HEK293 (cell line): ENCODE data around the gene SFSWAP.

Experiments used
- CTCF ChIP-seq: fragments of 450-650 bp; formaldehyde crosslinking; IDR thresholded peaks from 2 replicates; pipeline ENCODE4 v1.5.1; 2016; ENCODE audit warnings: missing biosample characterization, missing genetic modification characterization
- YY1 ChIP-seq: fragments of 450-650 bp; formaldehyde crosslinking; IDR thresholded peaks from 2 replicates; pipeline ENCODE4 v1.5.1; 2018; ENCODE audit warnings: missing biosample characterization, missing genetic modification characterization
- ZNF10 ChIP-seq: fragments of 450-650 bp; formaldehyde crosslinking; IDR thresholded peaks from 2 replicates; pipeline ENCODE4 v1.5.1; 2017; ENCODE audit warnings: missing biosample characterization, missing genetic modification characterization
- ZNF350 ChIP-seq: fragments of 450-650 bp; formaldehyde crosslinking; IDR thresholded peaks from 2 replicates; pipeline ENCODE4 v1.5.0; 2017; ENCODE audit warnings: missing biosample characterization, mild to moderate bottlenecking, missing genetic modification characterization
- ZNF514 ChIP-seq: fragments of 450-650 bp; formaldehyde crosslinking; IDR thresholded peaks from 2 replicates; pipeline ENCODE4 v1.5.1; 2016; ENCODE audit warnings: missing biosample characterization, missing genetic modification characterization
- TF ChIP-seq, protein P1 (sequence below): fragments of 450-650 bp; formaldehyde crosslinking; IDR thresholded peaks from 2 replicates; pipeline ENCODE4 v1.5.1; 2016; ENCODE audit warnings: missing biosample characterization, missing genetic modification characterization

DNA sequence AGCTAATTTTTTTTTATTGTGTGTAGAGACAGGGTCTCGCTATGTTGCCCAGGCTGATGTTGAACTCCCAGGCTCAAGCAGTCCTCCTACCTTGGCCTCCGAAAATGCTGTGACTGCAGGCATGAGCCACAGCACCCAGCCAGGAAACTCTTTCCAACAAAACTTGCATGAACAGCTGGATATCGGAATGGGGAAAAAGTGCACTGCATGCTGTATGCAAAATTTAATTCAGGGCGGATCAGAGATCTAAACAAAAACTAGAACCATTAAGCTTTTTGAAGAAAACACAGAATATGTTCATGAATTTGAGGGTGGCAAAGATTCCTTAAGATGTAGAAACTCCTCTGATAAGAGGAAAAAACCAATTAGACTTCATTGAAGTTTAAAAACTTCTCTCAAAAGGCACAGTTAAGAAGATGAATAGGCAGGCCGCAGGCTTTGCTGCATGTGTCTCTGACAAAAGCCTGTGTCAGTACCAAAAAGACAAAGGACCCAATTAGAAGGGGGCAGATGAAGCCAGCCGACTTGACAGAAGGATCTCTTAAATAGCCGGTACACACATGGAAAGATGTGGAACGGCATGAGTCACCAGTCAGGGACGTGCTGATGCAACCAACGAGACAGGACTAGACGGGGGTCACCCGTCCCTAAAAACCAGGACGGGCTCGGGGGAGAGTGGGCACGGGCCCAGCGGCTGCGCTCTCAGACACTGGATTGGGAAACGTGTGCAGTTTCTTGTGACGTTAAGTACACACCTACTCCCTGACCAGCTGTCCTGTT lies 82.5 kb downstream of the SFSWAP start:
- TF ChIP-seq YY1, result no peak
- TF ChIP-seq ZNF350 (tag by site-specific recombination), result no peak
- TF ChIP-seq ZNF10 (tag by site-specific recombination), result no peak
- TF ChIP-seq ZNF514 (tag by site-specific recombination), result no peak
- no peak for TF ChIP-seq CTCF (tag by site-specific recombination)
- TF ChIP-seq, protein P1, sequence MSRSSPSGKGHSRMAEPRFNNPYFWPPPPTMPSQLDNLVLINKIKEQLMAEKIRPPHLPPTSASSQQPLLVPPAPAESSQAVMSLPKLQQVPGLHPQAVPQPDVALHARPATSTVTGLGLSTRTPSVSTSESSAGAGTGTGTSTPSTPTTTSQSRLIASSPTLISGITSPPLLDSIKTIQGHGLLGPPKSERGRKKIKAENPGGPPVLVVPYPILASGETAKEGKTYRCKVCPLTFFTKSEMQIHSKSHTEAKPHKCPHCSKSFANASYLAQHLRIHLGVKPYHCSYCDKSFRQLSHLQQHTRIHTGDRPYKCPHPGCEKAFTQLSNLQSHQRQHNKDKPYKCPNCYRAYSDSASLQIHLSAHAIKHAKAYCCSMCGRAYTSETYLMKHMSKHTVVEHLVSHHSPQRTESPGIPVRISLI (tag by site-specific recombination), result no peak
